Measurements from ENCODE around the gene SCLT1.
A peak's percentile ranks its signal among the peaks of the same experiment; 100 is the strongest.

Gene SCLT1

DNA sequence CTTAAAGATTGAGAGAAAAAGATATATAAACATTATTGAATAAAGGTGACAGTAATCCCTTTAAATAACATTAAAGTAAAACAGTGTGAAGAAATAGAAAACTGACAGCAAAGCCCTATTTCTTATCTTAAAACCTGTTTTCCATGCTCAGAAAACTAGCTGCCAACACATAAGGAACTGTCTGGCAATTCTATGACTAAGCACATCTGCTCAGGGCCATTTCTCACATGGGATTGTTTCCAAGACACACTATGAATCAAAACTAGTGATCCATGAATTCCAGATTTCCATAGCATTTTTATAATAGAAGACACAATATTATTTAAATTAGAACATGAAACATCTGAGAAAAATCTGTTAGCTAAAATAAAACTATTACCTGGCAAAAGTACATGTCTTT is 113.4 kb downstream of the SCLT1 start:
- DNase-seq (ENCODE audit: low read depth, low spot score): peak; percentile 82
- in situ Hi-C loops (cut with HindIII; ENCODE audit: low sequenced_read_pairs): no loop called here
- TF ChIP-seq, protein P1, sequence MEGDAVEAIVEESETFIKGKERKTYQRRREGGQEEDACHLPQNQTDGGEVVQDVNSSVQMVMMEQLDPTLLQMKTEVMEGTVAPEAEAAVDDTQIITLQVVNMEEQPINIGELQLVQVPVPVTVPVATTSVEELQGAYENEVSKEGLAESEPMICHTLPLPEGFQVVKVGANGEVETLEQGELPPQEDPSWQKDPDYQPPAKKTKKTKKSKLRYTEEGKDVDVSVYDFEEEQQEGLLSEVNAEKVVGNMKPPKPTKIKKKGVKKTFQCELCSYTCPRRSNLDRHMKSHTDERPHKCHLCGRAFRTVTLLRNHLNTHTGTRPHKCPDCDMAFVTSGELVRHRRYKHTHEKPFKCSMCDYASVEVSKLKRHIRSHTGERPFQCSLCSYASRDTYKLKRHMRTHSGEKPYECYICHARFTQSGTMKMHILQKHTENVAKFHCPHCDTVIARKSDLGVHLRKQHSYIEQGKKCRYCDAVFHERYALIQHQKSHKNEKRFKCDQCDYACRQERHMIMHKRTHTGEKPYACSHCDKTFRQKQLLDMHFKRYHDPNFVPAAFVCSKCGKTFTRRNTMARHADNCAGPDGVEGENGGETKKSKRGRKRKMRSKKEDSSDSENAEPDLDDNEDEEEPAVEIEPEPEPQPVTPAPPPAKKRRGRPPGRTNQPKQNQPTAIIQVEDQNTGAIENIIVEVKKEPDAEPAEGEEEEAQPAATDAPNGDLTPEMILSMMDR (IDR thresholded peaks at IDR 0.05; ENCODE audit: low read depth, low read length): no peak
- no peak overlapping the region for H3K4me3 ChIP-seq (ENCODE audit: low read depth, low read length)

DNA sequence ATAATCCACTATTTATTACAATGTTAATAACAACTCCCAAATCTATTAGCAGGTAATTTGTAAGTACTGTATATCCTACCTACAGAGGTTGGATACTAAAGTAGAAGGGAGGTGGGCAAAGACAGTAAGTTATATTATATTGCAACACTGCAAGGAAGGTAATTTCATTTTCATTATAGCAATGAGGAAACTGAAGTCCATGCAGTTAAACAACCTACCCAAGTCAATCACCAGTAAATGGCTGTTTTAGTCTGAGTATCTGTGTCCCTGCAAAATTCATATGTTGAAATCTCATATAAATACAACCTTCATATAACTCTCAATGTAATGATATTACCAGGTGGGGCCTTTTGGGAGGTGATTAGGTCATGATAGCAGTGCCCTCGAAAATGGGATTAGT is 114.4 kb downstream of the SCLT1 start:
- TF ChIP-seq, protein P1 (IDR thresholded peaks at IDR 0.05; ENCODE audit: low read depth, low read length): no peak
- no peak overlapping the region for H3K4me3 ChIP-seq (ENCODE audit: low read depth, low read length)
- DNase-seq (ENCODE audit: low read depth, low spot score): no peak
- in situ Hi-C loops (cut with HindIII; ENCODE audit: low sequenced_read_pairs): no loop called here

DNA sequence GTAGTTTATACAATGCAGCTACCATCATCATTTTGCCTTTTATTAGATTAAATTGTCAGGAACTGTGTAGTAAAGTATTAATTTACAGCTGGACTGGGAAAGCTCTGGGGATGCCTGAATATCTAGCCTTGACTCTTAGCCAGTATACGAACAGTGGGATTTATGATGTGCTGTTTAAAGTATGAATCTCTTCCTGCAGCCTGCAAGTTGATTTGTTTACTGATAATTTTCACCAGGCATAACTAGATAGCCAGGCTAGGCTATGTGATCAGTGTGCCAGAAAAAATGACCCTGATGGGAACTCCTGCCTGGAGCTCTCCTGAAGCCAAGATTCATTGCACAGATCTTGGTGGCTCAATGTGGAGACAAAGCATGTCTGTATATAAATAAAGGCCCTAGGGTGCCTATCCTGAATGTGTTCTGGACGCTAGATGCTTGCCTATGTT is 119.2 kb downstream of the SCLT1 start:
- peak; percentile 64 for DNase-seq (ENCODE audit: low read depth, low spot score)
- TF ChIP-seq, protein P1 (IDR thresholded peaks at IDR 0.05; ENCODE audit: low read depth, low read length): no peak
- no peak overlapping the region for H3K4me3 ChIP-seq (ENCODE audit: low read depth, low read length)
- in situ Hi-C loops (cut with HindIII; ENCODE audit: low sequenced_read_pairs): no loop called here

DNA sequence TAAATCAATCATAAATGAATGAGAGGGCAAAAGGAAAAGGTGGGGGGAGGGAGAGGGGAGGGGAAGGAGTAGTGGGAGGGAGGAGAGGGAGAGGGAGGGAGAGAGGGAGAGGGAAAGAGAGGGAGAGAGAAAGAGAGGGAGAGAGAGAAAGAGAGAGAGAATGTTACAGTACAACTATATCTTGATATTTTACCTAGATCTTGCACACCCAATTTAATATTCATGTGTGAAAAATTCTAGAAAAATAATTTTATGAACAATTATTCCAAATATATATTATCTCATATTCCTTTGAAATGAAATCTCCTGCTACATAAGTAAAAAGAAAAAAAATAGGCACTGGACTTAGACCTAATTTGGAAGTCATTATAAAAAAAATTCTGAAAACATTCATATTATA is 120.0 kb downstream of the SCLT1 start:
- in situ Hi-C loops (cut with HindIII; ENCODE audit: low sequenced_read_pairs): no loop called here
- DNase-seq (ENCODE audit: low read depth, low spot score): no peak
- TF ChIP-seq, protein P1 (IDR thresholded peaks at IDR 0.05; ENCODE audit: low read depth, low read length): no peak
- no peak overlapping the region for H3K4me3 ChIP-seq (ENCODE audit: low read depth, low read length)

DNA sequence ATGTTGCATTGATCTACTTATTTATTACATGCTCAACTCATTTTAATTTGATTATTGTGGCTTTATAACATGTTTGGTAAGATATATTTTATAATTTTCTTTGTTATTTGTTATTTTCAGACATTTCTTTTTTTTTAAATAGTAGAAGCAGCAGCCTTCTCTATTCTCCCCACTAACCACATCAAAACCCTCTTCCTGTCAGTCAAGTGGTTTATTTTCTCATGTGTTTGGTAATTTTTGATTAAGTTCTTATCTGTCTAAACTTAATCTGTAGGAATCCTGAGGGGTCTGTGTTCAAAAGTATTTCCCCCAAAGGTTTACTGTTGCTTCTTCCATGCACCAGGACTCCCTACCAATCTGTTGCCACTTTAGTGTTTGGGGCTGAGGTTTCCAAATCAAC is 131.9 kb downstream of the SCLT1 start:
- TF ChIP-seq, protein P1 (IDR thresholded peaks at IDR 0.05; ENCODE audit: low read depth, low read length): no peak
- in situ Hi-C loops (cut with HindIII; ENCODE audit: low sequenced_read_pairs): no loop called here
- DNase-seq (ENCODE audit: low read depth, low spot score): no peak
- H3K4me3 ChIP-seq (ENCODE audit: low read depth, low read length): no peak overlapping the region

DNA sequence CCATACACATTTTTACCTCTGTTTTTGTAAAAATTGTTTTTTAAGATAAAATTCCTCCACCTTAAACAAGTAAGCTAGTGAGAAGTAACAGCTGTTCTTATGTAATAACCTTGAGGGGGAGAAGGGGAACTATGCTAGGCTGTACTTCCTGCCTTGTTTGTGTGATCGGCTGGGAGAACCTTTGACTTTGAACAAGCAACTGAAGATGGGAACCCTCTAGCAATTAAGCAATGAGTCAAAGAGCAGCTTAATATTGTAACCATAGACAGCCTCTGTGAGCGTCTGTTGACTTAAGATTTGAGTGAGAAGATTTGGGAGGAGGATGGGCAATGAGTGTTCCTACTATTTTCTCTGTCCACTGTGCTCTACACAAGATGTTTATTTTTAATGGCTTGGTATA is 135.1 kb downstream of the SCLT1 start:
- DNase-seq (ENCODE audit: low read depth, low spot score): no peak
- in situ Hi-C loops (cut with HindIII; ENCODE audit: low sequenced_read_pairs): no loop called here
- H3K4me3 ChIP-seq (ENCODE audit: low read depth, low read length): no peak overlapping the region
- TF ChIP-seq, protein P1 (IDR thresholded peaks at IDR 0.05; ENCODE audit: low read depth, low read length): no peak

DNA sequence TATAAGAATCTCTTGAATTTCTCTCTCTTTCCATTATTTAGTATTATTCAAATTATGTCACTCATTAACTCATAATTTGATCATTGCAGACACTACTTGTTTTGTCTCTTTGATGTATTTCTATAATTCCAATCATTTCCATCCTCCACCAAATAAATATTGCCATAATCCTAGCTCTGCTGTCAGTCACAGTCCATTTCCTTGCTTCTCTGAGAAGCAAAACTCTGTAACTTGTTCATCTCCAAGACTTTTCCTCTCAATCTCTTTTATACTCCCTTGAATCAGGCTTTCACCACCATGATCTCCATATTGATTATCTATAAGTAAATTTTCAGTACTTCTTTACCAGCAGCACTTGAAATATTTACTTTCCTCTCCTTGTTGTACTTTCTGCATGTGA is 135.9 kb downstream of the SCLT1 start:
- in situ Hi-C loops (cut with HindIII; ENCODE audit: low sequenced_read_pairs): no loop called here
- TF ChIP-seq, protein P1 (IDR thresholded peaks at IDR 0.05; ENCODE audit: low read depth, low read length): no peak
- H3K4me3 ChIP-seq (ENCODE audit: low read depth, low read length): no peak overlapping the region
- DNase-seq (ENCODE audit: low read depth, low spot score): no peak

Data from astrocyte of the spinal cord (primary cell).